NT2/D1 (cell line): ENCODE measurements around the gene SYNDIG1.

Experiments
- DNase-seq: peaks from one replicate; pipeline ENCODE4 v3.0.0-alpha.2; 2011; ENCODE audit warnings: low read depth, low spot score
- H3K27me3 ChIP-seq: 2 replicates; pipeline ENCODE4 v1.6.0; 2011; ENCODE audit warnings: mild to moderate bottlenecking; ENCODE audit not compliant: insufficient read length, insufficient read depth
- H3K36me3 ChIP-seq: 2 replicates; pipeline ENCODE4 v1.6.1; 2011; ENCODE audit warnings: mild to moderate bottlenecking, low read length, mixed read lengths; ENCODE audit not compliant: insufficient read depth, insufficient read length
- H3K4me1 ChIP-seq: 2 replicates; pipeline ENCODE4 v1.5.1; 2011; ENCODE audit not compliant: insufficient read depth, insufficient read length
- H3K4me3 ChIP-seq: 2 replicates; pipeline ENCODE4 v1.5.1; 2011; ENCODE audit warnings: low read depth; ENCODE audit not compliant: insufficient read length
- H3K9ac ChIP-seq: 2 replicates; pipeline ENCODE4 v1.6.0; 2011; ENCODE audit warnings: low read depth; ENCODE audit not compliant: insufficient read length
- H3K9me3 ChIP-seq: 2 replicates; pipeline ENCODE4 v1.5.1; 2011; ENCODE audit warnings: mild to moderate bottlenecking, low read length; ENCODE audit not compliant: insufficient read depth
- SUZ12 ChIP-seq: IDR thresholded peaks from 2 replicates; pipeline ENCODE4 v1.6.1; 2011; ENCODE audit not compliant: insufficient read length, insufficient read depth; ENCODE audit errors: extremely low read depth
- YY1 ChIP-seq: IDR thresholded peaks from 2 replicates; pipeline ENCODE4 v1.6.1; 2011; ENCODE audit not compliant: insufficient read length, insufficient read depth
- ZNF274 ChIP-seq: IDR thresholded peaks from 2 replicates; pipeline ENCODE4 v1.6.1; 2011; ENCODE audit warnings: mild to moderate bottlenecking, low read depth, low read length

SYNDIG1 gene

DNA sequence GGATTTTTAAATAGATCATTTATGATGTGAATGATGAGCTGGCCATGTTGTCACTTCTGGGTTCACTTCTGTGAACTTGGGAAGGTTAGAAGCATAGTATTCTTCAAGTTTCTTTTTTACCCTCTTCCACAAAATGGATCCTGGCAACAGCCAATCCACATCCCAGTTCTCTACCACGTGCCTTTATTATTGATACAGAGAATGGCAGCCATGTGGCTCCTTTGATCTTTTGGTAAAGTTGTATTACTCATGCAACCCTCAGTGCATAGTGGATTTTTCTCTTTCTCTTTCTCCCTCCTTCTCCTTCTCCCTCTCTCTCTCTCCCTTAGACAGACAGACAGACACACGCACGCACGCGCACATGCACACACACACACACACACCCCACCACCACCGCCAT is 50.0 kb downstream of the SYNDIG1 start:
- Histone ChIP-seq H3K9me3 (no peaks in the 10 kb centered on the region), H3K4me1 (no peaks in the 10 kb centered on the region), H3K9ac (no peak overlapping the region), H3K27me3 (no peaks in the 10 kb centered on the region), H3K36me3 (no peaks in the 10 kb centered on the region), H3K4me3 (no peak overlapping the region)
- DNase-seq, result no peak
- TF ChIP-seq SUZ12 (no peak), YY1 (no peak), ZNF274 (no peak)

GRCh38 chr20:24521032-24521431 is 51.6 kb downstream of the SYNDIG1 start:
- no peak for DNase-seq
- no peaks in the 10 kb centered on the region for H3K36me3 ChIP-seq
- H3K4me3 ChIP-seq, result no peak overlapping the region
- no peaks in the 10 kb centered on the region for H3K9me3 ChIP-seq
- H3K9ac ChIP-seq, result no peak overlapping the region
- H3K27me3 ChIP-seq, result no peaks in the 10 kb centered on the region
- H3K4me1 ChIP-seq, result no peaks in the 10 kb centered on the region
- TF ChIP-seq SUZ12 (no peak), ZNF274 (no peak), YY1 (no peak)

- Histone ChIP-seq H3K4me3 (no peak overlapping the region), H3K36me3 (no peaks in the 10 kb centered on the region), H3K9me3 (no peaks in the 10 kb centered on the region), H3K4me1 (no peaks in the 10 kb centered on the region), H3K9ac (no peak overlapping the region), H3K27me3 (no peaks in the 10 kb centered on the region)
- no peak for DNase-seq
- no peak for TF ChIP-seq SUZ12
- no peak for TF ChIP-seq YY1
- no peak for TF ChIP-seq ZNF274
Observed at GRCh38 chr20:24522452-24523330, 53.3 kb downstream of the SYNDIG1 start.

DNA sequence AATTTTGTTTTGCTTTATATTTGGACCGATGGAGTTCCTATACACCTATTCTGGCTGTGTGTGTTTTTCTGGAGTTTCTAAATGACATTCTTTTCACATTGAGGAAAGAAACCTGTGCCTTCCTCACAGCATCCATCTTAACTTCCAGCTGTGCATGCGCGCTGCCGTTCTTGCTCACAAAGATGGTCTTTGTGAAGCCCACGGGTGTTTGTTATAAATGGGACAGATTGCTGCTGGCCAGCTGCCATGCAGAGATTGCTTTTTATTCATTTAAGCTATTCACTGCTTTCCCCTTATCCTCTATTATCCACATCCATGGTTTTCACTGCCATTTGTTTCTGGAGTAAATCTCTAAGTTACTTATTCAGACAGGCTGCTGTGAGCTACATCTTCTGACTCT is 54.2 kb downstream of the SYNDIG1 start:
- no peak overlapping the region for H3K4me3 ChIP-seq
- H3K27me3 ChIP-seq, result no peaks in the 10 kb centered on the region
- no peaks in the 10 kb centered on the region for H3K9me3 ChIP-seq
- DNase-seq, result no peak
- H3K9ac ChIP-seq, result no peak overlapping the region
- no peaks in the 10 kb centered on the region for H3K36me3 ChIP-seq
- TF ChIP-seq YY1 (no peak), ZNF274 (no peak), SUZ12 (no peak)
- no peaks in the 10 kb centered on the region for H3K4me1 ChIP-seq

GRCh38 chr20:24528583-24529368 is 59.3 kb downstream of the SYNDIG1 start:
- H3K9me3 ChIP-seq, result no peaks in the 10 kb centered on the region; the same call in 1 of the 2 replicates
- H3K4me3 ChIP-seq, result no peak overlapping the region
- H3K4me1 ChIP-seq, result no peaks in the 10 kb centered on the region
- TF ChIP-seq SUZ12, result no peak
- no peak for TF ChIP-seq ZNF274
- H3K36me3 ChIP-seq, result no peaks in the 10 kb centered on the region
- H3K9ac ChIP-seq, result no peak overlapping the region
- no peak for DNase-seq
- no peaks in the 10 kb centered on the region for H3K27me3 ChIP-seq

DNA sequence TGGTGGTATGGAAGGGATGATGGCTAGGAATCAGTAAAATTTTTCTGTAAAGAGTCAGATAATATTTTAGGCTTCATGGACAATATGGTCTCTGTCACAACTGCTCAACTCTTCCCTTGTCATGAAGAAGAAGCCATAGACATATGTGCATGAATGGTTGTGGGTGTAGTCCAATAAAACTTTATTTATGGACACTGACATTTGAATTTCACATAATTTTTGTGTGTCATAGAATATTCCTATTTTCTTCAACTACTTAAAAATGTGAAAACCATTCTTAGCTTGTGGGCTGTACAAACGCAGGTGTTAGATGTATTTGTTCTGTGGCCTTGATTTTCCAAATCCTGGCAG is 59.9 kb downstream of the SYNDIG1 start:
- no peak for TF ChIP-seq YY1
- no peak for TF ChIP-seq SUZ12
- TF ChIP-seq ZNF274, result no peak
- DNase-seq, result no peak
- no peaks in the 10 kb centered on the region for H3K4me1 ChIP-seq
- no peak overlapping the region for H3K4me3 ChIP-seq
- H3K9ac ChIP-seq, result no peak overlapping the region
- no peaks in the 10 kb centered on the region for H3K27me3 ChIP-seq
- H3K9me3 ChIP-seq, result no peaks in the 10 kb centered on the region; the same call in 1 of the 2 replicates
- no peaks in the 10 kb centered on the region for H3K36me3 ChIP-seq

GRCh38 chr20:24530131-24530680 is 60.8 kb downstream of the SYNDIG1 start:
- no peak for DNase-seq
- TF ChIP-seq YY1, result no peak
- no peak for TF ChIP-seq SUZ12
- no peak for TF ChIP-seq ZNF274

More at GRCh38 chr20:24530131-24530680, 60.8 kb downstream of the SYNDIG1 start:
- no peaks in the 10 kb centered on the region for H3K4me1 ChIP-seq
- H3K27me3 ChIP-seq, result no peaks in the 10 kb centered on the region
- H3K36me3 ChIP-seq, result no peaks in the 10 kb centered on the region
- no peak overlapping the region for H3K9ac ChIP-seq
- H3K9me3 ChIP-seq, result no peaks in the 10 kb centered on the region; the same call in 1 of the 2 replicates
- no peak overlapping the region for H3K4me3 ChIP-seq
